MG63 (cell line): ENCODE measurements around the gene RNF151. TPM values are rescaled to one million over a fixed set of nuclear protein-coding genes. Genes with fewer than 3 reads are reported as not detected.

ENCODE experiments used
- DNase-seq: peaks from one replicate; pipeline ENCODE4 v3.0.0-alpha.2; 2020
- H3K27me3 ChIP-seq: fragments of 250-450 bp; sonication (Bioruptor Pico); 2 replicates; pipeline ENCODE4 v1.5.1; 2020; ENCODE audit warnings: mild to moderate bottlenecking, moderate library complexity
- H3K36me3 ChIP-seq: fragments of 250-450 bp; sonication (Bioruptor Pico); 2 replicates; pipeline ENCODE4 v1.5.1; 2020; ENCODE audit warnings: mild to moderate bottlenecking, moderate library complexity
- H3K4me3 ChIP-seq: fragments of 250-450 bp; sonication (Bioruptor Pico); 2 replicates; pipeline ENCODE4 v1.5.1; 2020; ENCODE audit warnings: mild to moderate bottlenecking, moderate library complexity
- H3K9me3 ChIP-seq: fragments of 250-450 bp; sonication (Bioruptor Pico); 2 replicates; pipeline ENCODE4 v1.5.1; 2020; ENCODE audit warnings: mild to moderate bottlenecking, moderate library complexity
- total RNA-seq: library from RNA; depleted of rRNA; stranded (reverse); fragments of >200 nt; shearing (Covaris generic); gene quantifications from 2 replicates; pipeline ENCODE4 v1.2.3, GENCODE V29; 2014; ENCODE audit warnings: low replicate concordance

RNF151 gene
- total RNA-seq, 1 experiment from 2014 or later = not detected

- Histone ChIP-seq H3K27me3 (no peaks in the 10 kb centered on the region), H3K4me3 (peak within 1 kb of the TSS; percentile 99), H3K9me3 (no peaks in the 10 kb centered on the region; the same call in 1 of the 2 replicates), H3K36me3 (peaks cover 55% of the 10 kb centered on the region)
- DNase-seq = peak; percentile 100
Measured at GRCh38 chr16:1964506-1965395, 1.9 kb upstream of the RNF151 start, which contains the start of gene RPS2. RPS2 (minus strand) TSS chr16:1964826; CDS start chr16:1964625, 201 bp downstream.

GRCh38 chr16:1965396-1966001, 1.2 kb upstream of the RNF151 start:
- H3K4me3 ChIP-seq = peak overlapping the region; percentile 99
- H3K36me3 ChIP-seq = peaks cover 55% of the 10 kb centered on the region
- H3K27me3 ChIP-seq = no peaks in the 10 kb centered on the region
- H3K9me3 ChIP-seq = no peaks in the 10 kb centered on the region; the same call in 1 of the 2 replicates
- DNase-seq = no peak

- H3K4me3 ChIP-seq = no peak overlapping the region
- peaks cover 31% of the 10 kb centered on the region for H3K36me3 ChIP-seq
- no peaks in the 10 kb centered on the region for H3K27me3 ChIP-seq
- no peak for DNase-seq
- H3K9me3 ChIP-seq = no peaks in the 10 kb centered on the region; the same call in 1 of the 2 replicates
Measured at GRCh38 chr16:1968146-1968953, 1.7 kb downstream of the RNF151 start.

GRCh38 chr16:1971796-1972489, 5.3 kb downstream of the RNF151 start, which contains the start of gene TBL3:
TBL3 (plus strand) TSS chr16:1972053; CDS start chr16:1972165, 112 bp downstream.
- peak within 1 kb of the TSS; percentile 83 for H3K4me3 ChIP-seq
- peak; percentile 97 for DNase-seq
- peaks cover 30% of the 10 kb centered on the region for H3K36me3 ChIP-seq
- H3K9me3 ChIP-seq = no peaks in the 10 kb centered on the region
- H3K27me3 ChIP-seq = no peaks in the 10 kb centered on the region

GRCh38 chr16:1972490-1972877, 5.8 kb downstream of the RNF151 start:
- Histone ChIP-seq H3K36me3 (peaks cover 30% of the 10 kb centered on the region), H3K4me3 (peak overlapping the region; percentile 83), H3K27me3 (no peaks in the 10 kb centered on the region), H3K9me3 (no peaks in the 10 kb centered on the region)
- peak; percentile 51 for DNase-seq

- H3K4me3 ChIP-seq = peak overlapping the region; percentile 83
- no peaks in the 10 kb centered on the region for H3K9me3 ChIP-seq
- no peak for DNase-seq
- peaks cover 40% of the 10 kb centered on the region for H3K36me3 ChIP-seq
- no peaks in the 10 kb centered on the region for H3K27me3 ChIP-seq
Measured at GRCh38 chr16:1973461-1974156, 7.0 kb downstream of the RNF151 start.

GRCh38 chr16:1974157-1975070, 7.8 kb downstream of the RNF151 start:
- Histone ChIP-seq H3K36me3 (peaks cover 43% of the 10 kb centered on the region), H3K27me3 (no peaks in the 10 kb centered on the region), H3K4me3 (no peak overlapping the region), H3K9me3 (no peaks in the 10 kb centered on the region)
- DNase-seq = no peak

GRCh38 chr16:1975432-1976215, 9.0 kb downstream of the RNF151 start:
- H3K27me3 ChIP-seq = peaks cover 8% of the 10 kb centered on the region
- no peaks in the 10 kb centered on the region for H3K9me3 ChIP-seq
- no peak overlapping the region for H3K4me3 ChIP-seq
- no peak for DNase-seq
- H3K36me3 ChIP-seq = peaks cover 43% of the 10 kb centered on the region

GRCh38 chr16:1976216-1976520, 9.5 kb downstream of the RNF151 start:
- DNase-seq = no peak
- Histone ChIP-seq H3K4me3 (no peak overlapping the region), H3K36me3 (peaks cover 43% of the 10 kb centered on the region), H3K27me3 (peaks cover 13% of the 10 kb centered on the region), H3K9me3 (no peaks in the 10 kb centered on the region)

- Histone ChIP-seq H3K36me3 (peaks cover 43% of the 10 kb centered on the region), H3K4me3 (no peak overlapping the region), H3K9me3 (no peaks in the 10 kb centered on the region), H3K27me3 (peaks cover 19% of the 10 kb centered on the region)
- DNase-seq = no peak
Measured at GRCh38 chr16:1976951-1977874, 10.6 kb downstream of the RNF151 start.

GRCh38 chr16:1977875-1978268, 11.2 kb downstream of the RNF151 start:
- no peaks in the 10 kb centered on the region for H3K9me3 ChIP-seq
- peaks cover 43% of the 10 kb centered on the region for H3K36me3 ChIP-seq
- peaks cover 19% of the 10 kb centered on the region for H3K27me3 ChIP-seq
- DNase-seq = no peak
- no peak overlapping the region for H3K4me3 ChIP-seq

GRCh38 chr16:1978476-1979120, 11.9 kb downstream of the RNF151 start:
- Histone ChIP-seq H3K36me3 (peaks cover 41% of the 10 kb centered on the region), H3K4me3 (no peak overlapping the region), H3K27me3 (peaks cover 21% of the 10 kb centered on the region), H3K9me3 (no peaks in the 10 kb centered on the region)
- DNase-seq = no peak
